WTC11 (cell line): ENCODE results near the gene PMAIP1. TPM values are rescaled to one million over a fixed set of nuclear protein-coding genes. Genes with fewer than 3 reads are reported as not detected.
A peak's percentile ranks its signal among the peaks of the same experiment; 100 is the strongest.

Source experiments
- ATAC-seq: fragments of 200-7000 bp; cut with Tn5 transposase; 2 replicates; pipeline ENCODE4 v1.10.0; 2021; ENCODE audit warnings: mild to moderate bottlenecking, moderate library complexity
- CTCF ChIA-PET: fragments of 300-600 bp; sonication (Branson Sonifier 250); formaldehyde crosslinking; loops from one replicate; lab custom pipeline; 2021; ENCODE audit warnings: antibody characterized with exemption; lab: Charles Lee
- POLR2A ChIA-PET: fragments of 350-600 bp; sonication (Branson Sonifier 250); formaldehyde crosslinking; loops from one replicate; lab custom pipeline; 2021; ENCODE audit warnings: antibody characterized with exemption; lab: Charles Lee
- DNase-seq: peaks from one replicate; pipeline ENCODE4 v3.0.0; 2021; ENCODE audit warnings: low spot score
- H3K27ac Mint-ChIP-seq: 2 replicates; pipeline ENCODE4 v1.8.0; 2021; ENCODE audit warnings: mixed read lengths
- H3K27me3 Mint-ChIP-seq: 2 replicates; pipeline ENCODE4 v1.8.0; 2021; ENCODE audit warnings: low read depth, mild to moderate bottlenecking, moderate library complexity, mixed read lengths
- H3K36me3 Mint-ChIP-seq: 2 replicates; pipeline ENCODE4 v1.8.0; 2021; ENCODE audit warnings: mixed read lengths
- H3K4me1 Mint-ChIP-seq: 2 replicates; pipeline ENCODE4 v1.8.0; 2022; ENCODE audit warnings: mixed read lengths
- H3K4me3 Mint-ChIP-seq: 2 replicates; pipeline ENCODE4 v1.8.0; 2021; ENCODE audit warnings: mild to moderate bottlenecking, moderate library complexity, mixed read lengths
- H3K9me3 Mint-ChIP-seq: 2 replicates; pipeline ENCODE4 v1.8.0; 2021; ENCODE audit warnings: mixed read lengths
- CBFB ChIP-seq: sonication (generic); formaldehyde crosslinking; IDR thresholded peaks from 2 replicates; pipeline ENCODE4 v1.8.1; 2022; ENCODE audit warnings: mild to moderate bottlenecking, low read depth, missing genetic modification reagents
- E2F5 ChIP-seq: sonication (generic); formaldehyde crosslinking; IDR thresholded peaks from 2 replicates; pipeline ENCODE4 v1.8.1; 2022; ENCODE audit warnings: mild to moderate bottlenecking, moderate library complexity, missing genetic modification reagents
- ERG ChIP-seq: fragments of 250-450 bp; sonication (Bioruptor Pico); IDR thresholded peaks from 2 replicates; pipeline ENCODE4 v1.8.0; 2021; ENCODE audit warnings: mild to moderate bottlenecking
- HMGXB4 ChIP-seq: sonication (generic); formaldehyde crosslinking; IDR thresholded peaks from 2 replicates; pipeline ENCODE4 v1.8.1; 2023; ENCODE audit warnings: mild to moderate bottlenecking, moderate library complexity, missing genetic modification reagents
- KAT7 ChIP-seq: sonication (generic); formaldehyde crosslinking; IDR thresholded peaks from 2 replicates; pipeline ENCODE4 v1.8.1; 2023; ENCODE audit warnings: missing genetic modification reagents, mild to moderate bottlenecking, borderline replicate concordance
- NR1H2 ChIP-seq: sonication (generic); formaldehyde crosslinking; IDR thresholded peaks from 2 replicates; pipeline ENCODE4 v1.9.0; 2021; ENCODE audit warnings: mild to moderate bottlenecking, moderate library complexity, missing genetic modification reagents
- SMAD4 ChIP-seq: sonication (generic); formaldehyde crosslinking; IDR thresholded peaks from 2 replicates; pipeline ENCODE4 v1.8.0; 2022; ENCODE audit warnings: mild to moderate bottlenecking, missing genetic modification reagents
- TEAD4 ChIP-seq: sonication (generic); formaldehyde crosslinking; IDR thresholded peaks from 2 replicates; pipeline ENCODE4 v1.8.0; 2022; ENCODE audit warnings: mild to moderate bottlenecking, missing genetic modification reagents
- TP53 ChIP-seq: sonication (generic); formaldehyde crosslinking; IDR thresholded peaks from 2 replicates; pipeline ENCODE4 v1.8.1; 2023; ENCODE audit warnings: mild to moderate bottlenecking, missing genetic modification reagents
- ZBTB21 ChIP-seq: sonication (generic); formaldehyde crosslinking; IDR thresholded peaks from 2 replicates; pipeline ENCODE4 v1.8.1; 2023; ENCODE audit warnings: mild to moderate bottlenecking, missing genetic modification reagents, borderline replicate concordance
- ZNF232 ChIP-seq: sonication (generic); formaldehyde crosslinking; IDR thresholded peaks from 2 replicates; pipeline ENCODE4 v1.8.0; 2022; ENCODE audit warnings: mild to moderate bottlenecking, missing genetic modification reagents
- ZNF281 ChIP-seq: sonication (generic); formaldehyde crosslinking; IDR thresholded peaks from 2 replicates; pipeline ENCODE4 v1.8.0; 2023; ENCODE audit warnings: mild to moderate bottlenecking, missing genetic modification reagents
- ZNF416 ChIP-seq: fragments of 250-450 bp; sonication (Bioruptor Pico); IDR thresholded peaks from 2 replicates; pipeline ENCODE4 v1.9.0; 2021; ENCODE audit warnings: mild to moderate bottlenecking, inconsistent platforms
- ZNF532 ChIP-seq: fragments of 250-450 bp; sonication (Bioruptor Pico); IDR thresholded peaks from 2 replicates; pipeline ENCODE4 v1.9.0; 2021; ENCODE audit warnings: mild to moderate bottlenecking, borderline replicate concordance
- total RNA-seq: library from RNA; stranded (reverse); gene quantifications from 3 replicates; pipeline ENCODE4 v1.2.3, GENCODE V29; 2021
- TF ChIP-seq, protein P1 (sequence below): sonication (generic); formaldehyde crosslinking; IDR thresholded peaks from 2 replicates; pipeline ENCODE4 v1.8.1; 2022; ENCODE audit warnings: mild to moderate bottlenecking, missing genetic modification reagents, moderate library complexity, borderline replicate concordance
- TF ChIP-seq, protein P2 (sequence below): sonication (generic); formaldehyde crosslinking; IDR thresholded peaks from 2 replicates; pipeline ENCODE4 v1.8.1; 2022; ENCODE audit warnings: low read depth, mild to moderate bottlenecking, moderate library complexity, missing genetic modification reagents, borderline replicate concordance
- TF ChIP-seq, protein P3 (sequence below): sonication (generic); formaldehyde crosslinking; IDR thresholded peaks from 2 replicates; pipeline ENCODE4 v1.8.0; 2022; ENCODE audit warnings: mild to moderate bottlenecking, missing genetic modification reagents

Gene PMAIP1
- total RNA-seq, 1 experiment from 2014 or later = 152 TPM

- Mint-ChIP-seq H3K4me3 (peak overlapping the region; percentile 93), H3K27ac (peak overlapping the region; percentile 77), H3K36me3 (peaks cover 36% of the 10 kb centered on the region), H3K9me3 (no peaks in the 10 kb centered on the region), H3K4me1 (peaks cover 64% of the 10 kb centered on the region), H3K27me3 (no peaks in the 10 kb centered on the region)
- ChIA-PET POLR2A (interaction anchor here (0.6 kb wide), 1 partner anchor 53 kb away, joined by 7 read pairs; no protein-coding TSS in a partner anchor), CTCF (no interaction called here)
- DNase-seq = no peak
- no peak for TF ChIP-seq ZNF232 (CRISPR knock-in tag)
- 0 out of 2 replicates have a peak, but pooled peaks have one; percentile 46 for TF ChIP-seq ZNF416
- no peak for TF ChIP-seq ZNF532 (CRISPR knock-in tag)
- TF ChIP-seq, protein P1, sequence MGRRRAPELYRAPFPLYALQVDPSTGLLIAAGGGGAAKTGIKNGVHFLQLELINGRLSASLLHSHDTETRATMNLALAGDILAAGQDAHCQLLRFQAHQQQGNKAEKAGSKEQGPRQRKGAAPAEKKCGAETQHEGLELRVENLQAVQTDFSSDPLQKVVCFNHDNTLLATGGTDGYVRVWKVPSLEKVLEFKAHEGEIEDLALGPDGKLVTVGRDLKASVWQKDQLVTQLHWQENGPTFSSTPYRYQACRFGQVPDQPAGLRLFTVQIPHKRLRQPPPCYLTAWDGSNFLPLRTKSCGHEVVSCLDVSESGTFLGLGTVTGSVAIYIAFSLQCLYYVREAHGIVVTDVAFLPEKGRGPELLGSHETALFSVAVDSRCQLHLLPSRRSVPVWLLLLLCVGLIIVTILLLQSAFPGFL (CRISPR knock-in tag) = no peak
- TF ChIP-seq TP53 = no peak
- no peak for TF ChIP-seq CBFB (CRISPR knock-in tag)
- no peak for TF ChIP-seq SMAD4 (CRISPR knock-in tag)
- no peak for ATAC-seq
Observed at GRCh38 chr18:59902131-59902992, 2.6 kb downstream of the PMAIP1 start.

- POLR2A ChIA-PET = no interaction called here
- H3K4me3 Mint-ChIP-seq = peak overlapping the region; percentile 93
- CTCF ChIA-PET = no interaction called here
- DNase-seq = no peak
- ATAC-seq = no peak
- peaks cover 59% of the 10 kb centered on the region for H3K4me1 Mint-ChIP-seq
- peaks cover 36% of the 10 kb centered on the region for H3K36me3 Mint-ChIP-seq
- H3K27ac Mint-ChIP-seq = peak overlapping the region; percentile 77
- no peaks in the 10 kb centered on the region for H3K9me3 Mint-ChIP-seq
- no peaks in the 10 kb centered on the region for H3K27me3 Mint-ChIP-seq
- TF ChIP-seq, protein P2, sequence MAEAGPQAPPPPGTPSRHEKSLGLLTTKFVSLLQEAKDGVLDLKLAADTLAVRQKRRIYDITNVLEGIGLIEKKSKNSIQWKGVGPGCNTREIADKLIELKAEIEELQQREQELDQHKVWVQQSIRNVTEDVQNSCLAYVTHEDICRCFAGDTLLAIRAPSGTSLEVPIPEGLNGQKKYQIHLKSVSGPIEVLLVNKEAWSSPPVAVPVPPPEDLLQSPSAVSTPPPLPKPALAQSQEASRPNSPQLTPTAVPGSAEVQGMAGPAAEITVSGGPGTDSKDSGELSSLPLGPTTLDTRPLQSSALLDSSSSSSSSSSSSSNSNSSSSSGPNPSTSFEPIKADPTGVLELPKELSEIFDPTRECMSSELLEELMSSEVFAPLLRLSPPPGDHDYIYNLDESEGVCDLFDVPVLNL = no peak
- no peak for TF ChIP-seq TEAD4 (CRISPR knock-in tag)
- no peak for TF ChIP-seq HMGXB4 (CRISPR knock-in tag)
- no peak for TF ChIP-seq E2F5 (CRISPR knock-in tag)
- no peak for TF ChIP-seq ZNF416
- no peak for TF ChIP-seq KAT7
- no peak for TF ChIP-seq ERG (CRISPR knock-in tag)
- no peak for TF ChIP-seq ZBTB21 (CRISPR knock-in tag)
- TF ChIP-seq NR1H2 (CRISPR knock-in tag) = no peak
- TF ChIP-seq, protein P3, sequence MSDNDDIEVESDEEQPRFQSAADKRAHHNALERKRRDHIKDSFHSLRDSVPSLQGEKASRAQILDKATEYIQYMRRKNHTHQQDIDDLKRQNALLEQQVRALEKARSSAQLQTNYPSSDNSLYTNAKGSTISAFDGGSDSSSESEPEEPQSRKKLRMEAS = no peak
- no peak for TF ChIP-seq ZNF281 (CRISPR knock-in tag)
Observed at GRCh38 chr18:59902993-59903610, 3.3 kb downstream of the PMAIP1 start.
